ENCODE results near the gene CHAF1B. TPM values are rescaled to one million over a fixed set of nuclear protein-coding genes. Genes with fewer than 3 reads are reported as not detected.

CHAF1B gene
- total and polyA plus RNA-seq, 10 of the 15 experiments (the other 5 are each of a cell fraction or from before 2014, with no cell fraction given): 5.9 to 31.5 (median 17.3) TPM

- SMC1A ChIA-PET (ENCODE audit: uncharacterized antibody, unreplicated experiment): no interaction called here
- TF ChIP-seq POLR2AphosphoS2 (IDR thresholded peaks at IDR 0.05; ENCODE audit: low read depth, low read length) (no peak), STAT3 (IDR thresholded peaks at IDR 0.05; ENCODE audit: low read depth, low read length) (no peak), CREM (IDR thresholded peaks at IDR 0.05; ENCODE audit: low read depth) (no peak), EED (IDR thresholded peaks at IDR 0.05; ENCODE audit: low read depth) (no peak), SMAD1 (IDR thresholded peaks at IDR 0.05; ENCODE audit: low read depth, partially characterized antibody) (no peak), NRF1 (conservative IDR thresholded peaks at IDR 0.05; ENCODE audit: low read depth, low read length) (no peak), BCLAF1 (IDR thresholded peaks at IDR 0.05) (no peak), ESRRA (IDR thresholded peaks at IDR 0.05; ENCODE audit: low read length) (no peak), CREB1 (IDR thresholded peaks at IDR 0.05; ENCODE audit: low read depth) (no peak), FOXK2 (IDR thresholded peaks at IDR 0.05) (no peak), RCOR1 (conservative IDR thresholded peaks at IDR 0.05; ENCODE audit: low read depth, low read length) (no peak), ZZZ3 (IDR thresholded peaks at IDR 0.05; ENCODE audit: control insufficient read depth, insufficient read length, low read depth) (no peak), ASH2L (IDR thresholded peaks at IDR 0.05; ENCODE audit: borderline replicate concordance, low read depth) (no peak)
- TF ChIP-seq, protein P1, sequence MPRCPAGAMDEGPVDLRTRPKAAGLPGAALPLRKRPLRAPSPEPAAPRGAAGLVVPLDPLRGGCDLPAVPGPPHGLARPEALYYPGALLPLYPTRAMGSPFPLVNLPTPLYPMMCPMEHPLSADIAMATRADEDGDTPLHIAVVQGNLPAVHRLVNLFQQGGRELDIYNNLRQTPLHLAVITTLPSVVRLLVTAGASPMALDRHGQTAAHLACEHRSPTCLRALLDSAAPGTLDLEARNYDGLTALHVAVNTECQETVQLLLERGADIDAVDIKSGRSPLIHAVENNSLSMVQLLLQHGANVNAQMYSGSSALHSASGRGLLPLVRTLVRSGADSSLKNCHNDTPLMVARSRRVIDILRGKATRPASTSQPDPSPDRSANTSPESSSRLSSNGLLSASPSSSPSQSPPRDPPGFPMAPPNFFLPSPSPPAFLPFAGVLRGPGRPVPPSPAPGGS (IDR thresholded peaks at IDR 0.05; ENCODE audit: borderline replicate concordance, insufficient read depth, low read depth, low read length, poor library complexity, severe bottlenecking): no peak
- TF ChIP-seq, protein P2, sequence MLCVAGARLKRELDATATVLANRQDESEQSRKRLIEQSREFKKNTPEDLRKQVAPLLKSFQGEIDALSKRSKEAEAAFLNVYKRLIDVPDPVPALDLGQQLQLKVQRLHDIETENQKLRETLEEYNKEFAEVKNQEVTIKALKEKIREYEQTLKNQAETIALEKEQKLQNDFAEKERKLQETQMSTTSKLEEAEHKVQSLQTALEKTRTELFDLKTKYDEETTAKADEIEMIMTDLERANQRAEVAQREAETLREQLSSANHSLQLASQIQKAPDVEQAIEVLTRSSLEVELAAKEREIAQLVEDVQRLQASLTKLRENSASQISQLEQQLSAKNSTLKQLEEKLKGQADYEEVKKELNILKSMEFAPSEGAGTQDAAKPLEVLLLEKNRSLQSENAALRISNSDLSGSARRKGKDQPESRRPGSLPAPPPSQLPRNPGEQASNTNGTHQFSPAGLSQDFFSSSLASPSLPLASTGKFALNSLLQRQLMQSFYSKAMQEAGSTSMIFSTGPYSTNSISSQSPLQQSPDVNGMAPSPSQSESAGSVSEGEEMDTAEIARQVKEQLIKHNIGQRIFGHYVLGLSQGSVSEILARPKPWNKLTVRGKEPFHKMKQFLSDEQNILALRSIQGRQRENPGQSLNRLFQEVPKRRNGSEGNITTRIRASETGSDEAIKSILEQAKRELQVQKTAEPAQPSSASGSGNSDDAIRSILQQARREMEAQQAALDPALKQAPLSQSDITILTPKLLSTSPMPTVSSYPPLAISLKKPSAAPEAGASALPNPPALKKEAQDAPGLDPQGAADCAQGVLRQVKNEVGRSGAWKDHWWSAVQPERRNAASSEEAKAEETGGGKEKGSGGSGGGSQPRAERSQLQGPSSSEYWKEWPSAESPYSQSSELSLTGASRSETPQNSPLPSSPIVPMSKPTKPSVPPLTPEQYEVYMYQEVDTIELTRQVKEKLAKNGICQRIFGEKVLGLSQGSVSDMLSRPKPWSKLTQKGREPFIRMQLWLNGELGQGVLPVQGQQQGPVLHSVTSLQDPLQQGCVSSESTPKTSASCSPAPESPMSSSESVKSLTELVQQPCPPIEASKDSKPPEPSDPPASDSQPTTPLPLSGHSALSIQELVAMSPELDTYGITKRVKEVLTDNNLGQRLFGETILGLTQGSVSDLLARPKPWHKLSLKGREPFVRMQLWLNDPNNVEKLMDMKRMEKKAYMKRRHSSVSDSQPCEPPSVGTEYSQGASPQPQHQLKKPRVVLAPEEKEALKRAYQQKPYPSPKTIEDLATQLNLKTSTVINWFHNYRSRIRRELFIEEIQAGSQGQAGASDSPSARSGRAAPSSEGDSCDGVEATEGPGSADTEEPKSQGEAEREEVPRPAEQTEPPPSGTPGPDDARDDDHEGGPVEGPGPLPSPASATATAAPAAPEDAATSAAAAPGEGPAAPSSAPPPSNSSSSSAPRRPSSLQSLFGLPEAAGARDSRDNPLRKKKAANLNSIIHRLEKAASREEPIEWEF (IDR thresholded peaks at IDR 0.05; ENCODE audit: insufficient replicate concordance, low read depth, low read length): no peak
Measured at GRCh38 chr21:36430841-36431240, 45.6 kb downstream of the CHAF1B start.

More at GRCh38 chr21:36430841-36431240, 45.6 kb downstream of the CHAF1B start:
- BruUV-seq (replicated peaks): no TSS peak
- H3K36me3 ChIP-seq (ENCODE audit: control insufficient read depth in 2 of 2, insufficient read depth in 2 of 2, low read length in 1 of 2): no peaks in the 10 kb centered on the region
- H3K4me3 ChIP-seq: no peak overlapping the region
- no peak for FAIRE-seq
- H4K20me1 ChIP-seq (ENCODE audit: control insufficient read depth, insufficient read depth): no peaks in the 10 kb centered on the region
- H3K9me3 ChIP-seq (replicated peaks; ENCODE audit: control insufficient read depth, insufficient read depth, low read length): no peaks in the 10 kb centered on the region
- no peak overlapping the region for H3K27ac ChIP-seq (ENCODE audit: control insufficient read depth, insufficient read depth)
- no peak for ATAC-seq
- ChIA-PET POLR2A (interaction anchor here (1.2 kb wide), 1 partner anchor 40 kb away, joined by 3 read pairs; no protein-coding TSS in a partner anchor), CTCF (interaction anchor here (1.3 to 2.1 kb wide), 2 partner anchors 70 to 157 kb away, joined by 4 to 5 read pairs; no protein-coding TSS in a partner anchor), RAD21 (ENCODE audit: unreplicated experiment) (interaction anchor here (1.1 kb wide), 1 partner anchor 291 kb away, joined by 4 read pairs; no protein-coding TSS in a partner anchor)
- H3K9ac ChIP-seq (ENCODE audit: control insufficient read depth, insufficient read depth, low read length): no peak overlapping the region
- no peaks in the 10 kb centered on the region for H3K79me2 ChIP-seq (ENCODE audit: control insufficient read depth, insufficient read depth, low read length)
- H3K27me3 ChIP-seq (replicated peaks in 1 of 2; ENCODE audit: control insufficient read depth in 2 of 2, insufficient read depth in 2 of 2, low read length in 1 of 2): no peaks in the 10 kb centered on the region
- WGBS (ENCODE audit: insufficient coverage, insufficient replicate concordance, low lambda C conversion rate, missing lambda C conversion rate): 86% methylated on average over 4 of the region's 4 CpGs
- intact Hi-C loops (cut with micrococcal nuclease; ENCODE audit: unreplicated experiment): no loop called here
- no peaks in the 10 kb centered on the region; the same call in 1 of the 2 replicates for H3K4me1 ChIP-seq (ENCODE audit: control insufficient read depth, insufficient read depth, low read length)
- no peak for DNase-seq (ENCODE audit: low read depth, low spot score)
- H2AFZ ChIP-seq (ENCODE audit: control insufficient read depth, low read depth, low read length): no peak overlapping the region
- H3K4me2 ChIP-seq (ENCODE audit: control insufficient read depth, insufficient read depth): no peak overlapping the region
- in situ Hi-C loops (cut with MboI): no loop called here

All from GM12878 (cell line).